Stimulated activated CD4-positive, alpha-beta T cell treated with anti-CD3 and anti-CD28 coated beads, Interleukin-2, amount 100 ng/mL, for 24 hours (primary cell): ENCODE results near the gene LPIN1.

Experiments used
- DNase-seq, 2 donors: peaks; one replicate each; pipeline ENCODE4 v3.0.0-alpha.2; 2020

The LPIN1 gene

GRCh38 chr2:11765501-11765900 is 19.1 kb downstream of the LPIN1 start:
- DNase-seq: no peak

- DNase-seq: no peak
Observed at GRCh38 chr2:11766016-11766415, 19.6 kb downstream of the LPIN1 start.

- DNase-seq: no peak
Observed at GRCh38 chr2:11767779-11768178, 21.3 kb downstream of the LPIN1 start.

- DNase-seq: no peak
Observed at GRCh38 chr2:11768946-11769345, 22.5 kb downstream of the LPIN1 start.

GRCh38 chr2:11769516-11769915 is 23.1 kb downstream of the LPIN1 start:
- no peak for DNase-seq

GRCh38 chr2:11770531-11771188 is 24.2 kb downstream of the LPIN1 start:
- DNase-seq: no peak

DNA sequence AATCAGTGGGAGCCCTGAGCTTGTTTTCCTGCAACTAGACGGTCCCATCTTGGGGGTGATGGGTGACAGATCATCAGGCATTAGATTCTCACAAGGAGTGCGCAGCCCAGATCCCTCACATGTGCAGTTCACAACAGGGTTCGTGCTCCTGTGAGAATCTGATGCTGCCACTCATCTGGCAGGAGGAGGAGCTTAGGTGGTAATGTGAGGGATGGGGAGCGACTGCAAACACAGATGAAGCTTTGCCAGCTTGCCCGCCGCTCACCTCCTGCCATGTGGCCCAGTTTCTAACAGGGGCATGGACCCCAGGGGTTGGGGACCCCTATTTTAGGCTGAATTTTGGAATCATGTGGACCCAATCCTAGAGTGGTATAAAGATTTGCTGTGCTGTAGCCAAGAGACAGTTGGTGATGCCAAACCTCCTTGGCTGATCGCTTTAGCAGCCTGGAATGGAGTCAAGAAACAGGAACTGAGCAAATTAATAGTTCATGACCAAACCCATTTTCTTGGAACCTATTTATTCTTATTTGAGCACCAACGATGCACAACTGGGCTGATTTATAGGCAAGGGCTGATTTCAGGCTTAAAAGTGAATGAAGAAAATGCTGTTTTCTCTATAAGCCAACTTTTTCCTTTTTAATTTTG is 25.7 kb downstream of the LPIN1 start:
- DNase-seq: no peak

DNA sequence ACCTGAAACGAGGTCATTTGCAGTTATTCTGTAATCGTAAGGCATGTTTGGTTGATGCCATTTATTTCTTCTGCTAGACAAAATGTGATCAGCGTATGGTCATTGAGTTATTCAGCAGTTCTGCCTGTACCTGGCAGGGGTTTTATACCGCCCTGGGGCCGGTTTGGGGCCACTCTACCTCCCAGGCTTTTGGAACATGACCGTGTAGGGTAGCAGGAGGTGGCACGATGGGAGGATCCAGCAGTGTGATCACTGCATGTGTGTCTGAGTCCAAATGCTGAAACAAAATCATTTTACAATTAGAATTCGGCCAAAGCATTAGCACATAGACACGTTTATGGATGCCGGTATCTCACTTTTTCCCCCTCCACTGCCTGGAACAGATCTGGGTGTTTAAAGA is 26.7 kb downstream of the LPIN1 start:
- DNase-seq: no peak

- no peak for DNase-seq
Observed at GRCh38 chr2:11773747-11774525, 27.5 kb downstream of the LPIN1 start.

GRCh38 chr2:11774600-11774999 is 28.2 kb downstream of the LPIN1 start:
- no peak for DNase-seq

- no peak for DNase-seq
Observed at GRCh38 chr2:11775384-11775783, 29.0 kb downstream of the LPIN1 start.

- no peak for DNase-seq
Observed at GRCh38 chr2:11777066-11777782, 30.8 kb downstream of the LPIN1 start.

DNA sequence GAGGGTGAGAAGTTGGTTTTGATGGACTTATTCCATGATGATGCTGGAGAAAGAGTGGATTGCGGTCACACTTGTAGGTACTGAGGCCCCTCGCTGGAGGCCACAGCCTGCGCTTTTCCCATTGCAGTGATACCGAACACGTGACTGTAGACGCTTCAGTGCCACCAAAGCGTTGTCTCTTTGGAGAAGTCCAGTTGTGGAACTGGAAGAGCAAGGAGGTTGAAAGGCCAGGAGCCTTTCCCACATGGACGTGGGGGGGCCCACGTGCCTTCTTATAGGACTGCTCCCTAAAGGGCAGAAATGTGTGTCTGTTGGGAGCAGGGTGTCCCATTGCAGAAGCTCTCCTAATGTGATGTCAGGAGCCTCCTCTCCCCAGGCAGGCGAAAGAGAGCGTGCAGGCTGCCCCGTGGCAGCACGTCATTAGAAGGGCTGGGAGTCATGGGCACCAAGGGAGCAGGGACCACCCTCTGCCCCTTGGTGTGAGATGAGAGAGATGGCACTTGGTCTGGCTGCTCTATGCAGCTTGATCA is 31.5 kb downstream of the LPIN1 start:
- DNase-seq: no peak

DNA sequence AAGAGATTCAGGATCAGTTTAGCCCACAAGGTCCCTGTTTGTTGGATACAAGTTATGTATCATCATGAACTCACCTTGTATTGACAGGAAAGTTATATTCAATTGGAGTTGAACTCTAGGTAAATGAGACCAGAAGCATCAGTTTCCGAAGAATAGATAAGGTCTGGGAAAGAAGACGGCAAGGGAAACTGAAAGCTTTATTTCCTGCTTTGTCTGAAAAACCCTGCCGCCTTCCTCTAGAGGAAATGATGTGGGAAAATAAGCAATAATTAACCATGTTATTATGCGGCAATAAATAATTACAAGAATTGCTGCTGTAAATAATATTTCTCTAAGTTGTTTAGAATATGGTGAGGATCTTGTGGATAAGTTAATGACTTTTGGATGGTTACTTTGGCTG is 32.0 kb downstream of the LPIN1 start:
- DNase-seq: no peak

DNA sequence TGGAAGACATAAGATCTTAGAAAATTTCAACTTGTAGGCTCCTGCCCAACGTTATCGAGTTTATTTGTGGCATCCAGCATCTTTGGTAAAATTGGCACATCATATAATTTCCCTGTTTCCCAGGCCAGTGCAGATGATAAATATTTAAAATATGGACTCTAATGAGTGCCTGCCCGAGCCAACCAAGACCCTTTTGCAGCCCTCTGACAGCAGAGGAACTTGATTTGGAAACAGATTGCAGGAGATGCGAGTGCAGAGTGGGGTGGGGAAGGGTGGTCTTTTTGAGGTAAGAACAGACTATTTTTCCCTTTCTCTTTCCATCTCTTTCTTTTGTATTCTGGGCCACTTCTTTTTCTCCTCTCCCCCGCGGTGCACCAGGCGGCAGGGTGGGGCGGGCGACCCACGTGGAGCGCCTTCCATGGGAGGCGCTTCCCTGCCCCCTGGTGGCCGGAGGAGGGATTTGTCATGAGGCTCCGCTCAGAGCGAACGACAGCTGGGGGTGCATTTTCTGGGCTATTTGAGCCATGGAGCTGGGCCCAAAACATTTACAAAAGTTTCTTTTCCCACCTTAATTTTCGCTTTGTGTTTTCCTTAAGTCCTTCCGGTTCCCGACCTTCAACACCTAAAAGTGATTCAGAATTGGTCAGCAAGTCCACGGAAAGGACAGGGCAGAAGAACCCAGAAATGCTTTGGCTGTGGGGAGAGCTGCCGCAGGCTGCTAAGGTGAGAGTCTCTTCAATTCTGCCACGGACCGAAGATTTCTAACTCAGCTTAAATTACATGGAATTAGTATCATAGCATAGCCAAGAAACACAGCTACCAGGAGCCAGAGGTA is 32.7 kb downstream of the LPIN1 start:
- peak; percentile 93 for DNase-seq

GRCh38 chr2:11781602-11782001 is 35.2 kb downstream of the LPIN1 start:
- DNase-seq: no peak

DNA sequence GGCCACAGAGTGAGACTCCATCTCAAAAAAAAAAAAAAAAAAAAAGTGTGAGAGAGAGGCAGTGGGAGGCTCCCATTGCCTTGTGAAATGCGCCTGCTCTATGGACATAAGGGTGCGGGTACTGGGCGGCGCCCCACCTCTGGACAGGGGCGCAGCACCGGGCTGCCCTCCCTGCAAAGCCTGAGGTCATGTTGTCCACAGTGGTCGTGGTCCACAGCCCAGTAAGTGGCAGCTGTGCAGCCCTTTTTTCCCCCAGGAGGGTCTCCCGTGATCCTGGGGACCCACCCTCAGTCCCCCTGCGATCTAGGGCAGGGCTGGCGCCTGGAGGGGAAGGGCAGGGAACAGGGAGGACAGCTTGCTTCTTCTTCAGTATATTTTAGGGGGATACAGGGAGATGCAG is 37.8 kb downstream of the LPIN1 start:
- no peak for DNase-seq

- DNase-seq: peak; percentile 60
Observed at GRCh38 chr2:11784747-11785610, 38.5 kb downstream of the LPIN1 start.

- DNase-seq: no peak
Observed at GRCh38 chr2:11785611-11785940, 39.1 kb downstream of the LPIN1 start.

DNA sequence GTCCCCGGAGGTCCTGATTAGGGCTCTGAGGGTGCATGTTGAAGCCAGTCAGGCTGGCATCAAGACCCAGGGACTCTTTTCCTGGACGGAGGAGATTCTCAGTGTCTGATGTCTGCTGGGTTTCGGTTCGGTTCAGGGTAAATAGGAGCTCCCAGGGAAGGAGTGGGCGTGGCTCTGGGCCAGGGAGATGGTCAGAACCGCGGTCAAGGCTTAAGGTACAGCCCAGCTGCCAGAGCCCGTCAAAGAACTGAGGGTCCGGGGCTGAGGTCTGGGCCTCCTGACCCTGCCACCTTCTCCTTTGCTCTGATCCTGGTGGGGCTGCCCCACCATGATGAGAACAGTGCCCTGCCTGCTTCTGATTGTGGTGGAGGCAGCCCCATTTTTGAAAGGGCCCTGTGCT is 39.8 kb downstream of the LPIN1 start:
- DNase-seq: no peak

DNA sequence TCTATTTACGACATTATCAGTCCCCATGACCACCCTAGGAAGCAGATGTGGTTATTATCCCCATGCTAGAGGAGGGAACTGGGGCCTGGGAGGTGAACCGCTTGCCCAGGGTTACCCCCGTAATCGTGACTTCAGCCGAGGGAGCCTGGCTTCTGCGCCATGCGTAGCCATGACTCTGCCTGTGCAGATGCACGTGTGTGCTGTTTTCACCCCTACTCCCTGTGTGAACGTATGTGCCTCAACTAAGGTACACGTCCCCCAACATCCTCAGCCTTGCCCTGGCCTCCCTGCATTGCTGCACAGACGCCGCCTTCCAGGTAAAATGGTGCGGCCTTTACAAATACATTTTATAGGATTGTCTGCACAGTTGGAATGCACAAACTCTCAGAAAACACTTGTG is 40.2 kb downstream of the LPIN1 start:
- DNase-seq: no peak
